Activated naive CD4-positive, alpha-beta T cell treated with Interleukin-2 at 50 U/mL for 16 hours (primary cell): ENCODE results near the gene SH2D2A.
A peak's percentile ranks its signal among the peaks of the same experiment; 100 is the strongest.

Experiments
- DNase-seq: peaks from one replicate; pipeline ENCODE4 v3.0.0-alpha.2; 2020

The SH2D2A gene

DNA sequence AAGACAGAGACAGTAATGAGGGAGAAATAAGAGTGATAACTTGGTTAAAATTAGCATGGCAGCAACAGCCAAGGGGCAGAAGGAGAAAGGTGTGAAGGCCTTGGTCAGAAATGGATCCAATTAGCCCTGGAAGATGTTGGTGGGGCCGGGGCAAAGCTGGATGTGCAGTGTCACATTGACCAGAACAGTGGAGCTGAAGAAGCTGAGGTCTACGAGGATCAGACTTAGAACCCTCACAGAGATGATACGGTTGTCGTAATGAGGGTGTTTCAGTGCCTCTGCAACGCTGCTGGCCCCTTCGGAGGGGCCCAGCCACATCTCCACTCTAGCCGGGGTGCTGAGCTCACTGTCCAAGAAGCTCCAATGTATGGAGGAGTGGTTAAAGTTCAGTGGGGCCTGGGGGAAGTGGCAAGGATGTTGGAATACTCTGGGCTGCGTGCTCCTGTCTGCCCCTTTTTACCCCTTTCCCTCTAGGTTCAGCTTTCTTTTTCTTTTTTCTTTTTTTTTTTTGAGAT is 14.2 kb downstream of the SH2D2A start:
- no peak for DNase-seq

DNA sequence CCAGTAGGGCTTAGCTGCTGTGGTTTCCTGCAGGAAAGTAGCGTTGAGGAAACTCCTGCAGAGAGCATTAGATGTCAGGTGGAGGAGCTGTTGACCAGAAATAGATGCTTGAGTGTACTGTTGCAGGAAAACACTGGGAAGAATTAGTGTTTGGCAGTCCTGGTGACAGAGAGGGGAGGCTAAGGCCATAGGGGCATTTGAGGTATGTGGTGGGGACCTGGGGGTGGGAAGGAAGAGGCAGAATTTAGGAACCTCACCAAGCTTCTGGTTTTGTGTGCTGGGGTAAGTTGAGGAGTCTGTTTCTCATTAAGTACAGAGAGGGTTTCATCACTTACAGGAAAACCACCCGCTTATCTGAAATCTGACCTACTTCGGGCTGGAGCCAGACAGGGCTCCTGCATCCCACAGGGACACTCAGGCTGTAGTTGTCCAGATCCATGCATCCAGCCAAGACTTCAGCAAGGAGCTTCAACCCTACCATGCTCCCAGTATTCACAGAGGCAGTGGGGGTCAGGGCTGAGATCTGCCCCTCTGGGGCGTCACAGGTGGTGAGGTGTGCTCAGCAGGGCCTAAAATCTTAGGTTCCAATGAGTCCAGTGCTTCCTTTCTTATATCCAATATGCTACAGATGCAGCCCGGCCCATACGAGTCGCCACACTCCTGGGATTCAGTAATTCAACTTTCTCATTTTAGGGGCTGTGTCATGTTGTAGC is 15.1 kb downstream of the SH2D2A start:
- DNase-seq: no peak

GRCh38 chr1:156797212-156797871 is 19.3 kb downstream of the SH2D2A start:
- peak; percentile 62 for DNase-seq

DNA sequence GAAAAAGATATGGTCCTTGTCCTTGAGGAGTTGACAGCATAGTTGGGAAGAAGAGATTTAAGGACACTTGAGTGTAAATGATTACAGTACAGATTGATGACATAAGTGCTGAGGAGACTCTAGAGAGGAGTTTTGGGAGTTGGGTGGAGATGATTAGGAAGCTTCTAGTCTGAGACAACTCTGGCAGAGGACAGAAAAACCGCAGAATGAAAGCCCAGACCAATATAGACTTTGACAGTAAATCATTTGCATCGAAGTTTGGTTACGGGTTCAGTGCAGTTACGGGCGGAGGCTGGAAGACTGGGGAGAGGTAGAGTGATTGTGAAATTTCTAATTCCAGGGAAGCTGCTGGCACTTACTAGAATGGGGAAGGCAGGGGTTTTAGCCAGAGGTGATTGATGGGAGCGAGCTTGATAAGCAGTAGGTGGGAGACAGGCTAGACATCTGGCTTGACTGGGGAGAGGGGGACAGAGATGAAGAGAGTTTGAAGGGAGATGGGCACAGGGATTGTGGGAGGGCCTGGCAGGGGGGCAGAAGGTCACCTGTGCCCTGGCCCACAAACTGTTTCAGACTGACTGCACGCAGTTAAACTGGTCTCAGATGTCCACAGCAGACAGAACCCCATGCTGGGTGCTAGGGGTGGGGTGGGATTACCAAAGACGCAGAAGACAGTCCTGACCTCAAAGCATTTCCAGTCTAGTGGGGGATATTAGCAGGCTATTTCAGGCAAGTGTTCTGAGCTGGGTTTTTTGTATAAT is 20.1 kb downstream of the SH2D2A start:
- DNase-seq: no peak

DNA sequence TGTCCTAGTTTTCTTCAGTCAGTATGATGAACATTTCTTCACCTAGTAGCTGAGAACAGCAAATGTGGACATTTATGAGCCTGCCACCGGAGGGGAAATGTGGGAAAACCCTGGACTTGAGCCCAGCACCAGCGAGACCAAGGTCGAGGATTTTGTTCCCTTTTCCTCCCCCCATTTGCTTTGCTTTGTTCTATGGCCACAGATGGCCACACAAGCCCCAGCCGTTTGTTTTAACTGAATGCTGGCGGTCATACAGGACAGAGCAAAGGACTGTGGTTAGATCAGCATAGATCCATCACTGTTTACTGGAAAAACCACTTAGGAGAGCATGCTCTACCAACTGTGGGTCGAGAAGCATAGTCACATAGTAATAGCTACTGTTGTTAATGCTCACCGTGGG is 20.9 kb downstream of the SH2D2A start:
- DNase-seq: no peak

GRCh38 chr1:156795374-156795733 is 21.3 kb downstream of the SH2D2A start:
- DNase-seq: no peak

DNA sequence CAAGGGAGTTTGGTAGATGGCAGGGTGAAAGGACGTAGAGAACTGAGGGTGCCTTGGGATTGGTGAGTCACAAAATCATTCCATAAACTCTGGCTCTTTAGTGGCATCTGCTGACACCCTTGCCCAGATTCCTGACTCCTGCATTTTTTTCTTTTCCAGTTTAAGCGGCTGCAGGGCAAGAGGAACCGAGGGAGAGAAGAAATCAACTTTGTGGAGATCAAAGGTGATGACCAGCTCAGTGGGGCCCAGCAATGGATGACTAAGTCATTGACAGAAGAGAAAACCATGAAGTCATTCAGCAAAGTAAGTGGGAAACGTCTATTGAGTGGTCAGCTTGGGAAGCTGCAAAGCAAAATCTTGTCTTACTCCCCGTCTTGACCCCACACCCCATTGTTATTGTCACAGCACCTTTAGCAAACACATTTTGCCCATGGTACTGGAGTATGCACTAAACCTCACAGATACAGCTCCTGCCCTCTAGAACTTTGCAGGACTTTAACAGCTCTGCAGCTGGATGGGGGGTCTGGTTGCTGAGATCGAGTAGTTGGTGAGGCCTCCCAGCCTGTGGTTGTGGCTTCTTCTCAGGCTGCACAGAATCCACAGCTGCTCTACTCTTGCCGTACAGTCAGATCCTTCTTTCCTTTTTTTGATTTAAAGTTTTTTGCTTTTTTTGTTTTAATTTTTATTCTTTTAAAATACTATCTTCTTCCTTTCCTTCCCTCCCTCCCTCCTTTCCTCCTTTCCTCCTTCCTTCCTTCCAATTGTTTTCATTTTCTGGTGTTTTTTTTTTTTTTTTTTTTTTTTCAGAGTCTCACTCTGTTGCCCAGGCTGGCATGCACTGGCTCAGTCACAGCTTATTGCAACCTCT is 21.9 kb downstream of the SH2D2A start:
- no peak for DNase-seq

- no peak for DNase-seq
Observed at GRCh38 chr1:156789621-156790318, 26.9 kb downstream of the SH2D2A start.

- DNase-seq: no peak
Observed at GRCh38 chr1:156788136-156788535, 28.5 kb downstream of the SH2D2A start.

DNA sequence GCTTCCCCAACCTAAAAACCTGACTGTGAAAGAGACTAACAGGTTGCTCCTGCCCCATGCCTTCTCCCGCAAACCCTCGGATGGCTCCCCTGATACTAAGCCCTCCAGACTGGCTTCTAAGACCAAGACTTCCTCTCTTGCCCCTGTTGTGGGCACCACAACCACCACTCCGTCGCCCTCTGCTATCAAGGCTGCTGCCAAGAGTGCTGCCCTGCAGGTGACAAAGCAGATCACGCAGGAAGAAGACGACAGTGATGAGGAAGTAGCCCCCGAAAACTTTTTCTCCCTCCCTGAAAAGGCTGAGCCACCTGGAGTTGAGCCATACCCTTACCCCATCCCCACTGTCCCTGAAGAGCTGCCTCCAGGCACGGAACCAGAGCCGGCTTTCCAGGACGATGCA is 30.0 kb downstream of the SH2D2A start:
- DNase-seq: no peak

- DNase-seq: no peak
Observed at GRCh38 chr1:156785458-156785857, 31.2 kb downstream of the SH2D2A start.

DNA sequence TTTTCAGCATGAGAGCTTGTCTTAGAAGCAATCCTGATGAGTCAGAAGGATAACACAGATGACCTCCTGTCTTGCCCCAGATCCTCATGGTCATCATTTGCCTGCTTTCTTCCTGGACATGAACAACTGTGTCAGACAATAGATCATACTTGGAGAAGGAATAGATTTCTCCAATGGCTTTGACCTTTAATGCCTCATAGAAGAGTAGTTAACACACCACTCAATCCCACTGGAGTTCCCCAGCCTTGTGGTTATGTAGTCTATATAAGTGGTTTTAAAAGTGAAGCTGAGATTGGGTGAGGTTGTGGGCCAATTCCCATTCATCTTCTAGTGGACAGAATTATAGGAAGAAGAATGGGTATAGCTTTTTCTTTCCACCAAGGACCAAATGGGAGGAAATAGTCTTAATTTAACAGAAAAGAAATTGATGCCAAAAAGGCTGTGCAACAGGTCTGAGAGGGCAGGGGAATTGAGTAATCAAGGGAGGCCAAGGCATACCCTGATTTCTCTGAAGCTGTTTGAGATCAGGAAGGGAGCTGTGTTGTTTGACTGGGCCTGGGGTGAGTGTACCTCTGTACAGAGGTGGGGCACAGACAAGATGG is 35.0 kb downstream of the SH2D2A start:
- no peak for DNase-seq

- no peak for DNase-seq
Observed at GRCh38 chr1:156777573-156777972, 39.1 kb downstream of the SH2D2A start.

DNA sequence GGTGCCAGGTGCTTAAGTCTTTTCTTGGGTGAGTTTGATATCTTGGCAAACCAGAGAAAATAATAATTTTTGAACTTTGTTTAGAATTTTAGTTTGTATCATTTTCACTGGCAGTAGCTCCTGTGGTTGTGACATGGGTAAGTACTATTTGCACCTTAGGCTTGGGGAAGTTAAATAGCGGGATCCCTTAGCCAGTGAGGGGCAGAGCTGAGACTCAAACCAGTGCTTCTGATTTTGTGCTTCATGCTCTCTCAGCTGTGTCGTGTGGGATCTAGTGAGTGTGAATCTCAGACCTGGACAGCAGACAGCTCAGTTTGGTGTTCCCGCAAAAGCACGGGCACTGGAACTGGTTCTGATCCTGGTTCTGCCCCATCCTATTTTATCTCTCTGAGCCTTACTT is 39.7 kb downstream of the SH2D2A start:
- DNase-seq: no peak

DNA sequence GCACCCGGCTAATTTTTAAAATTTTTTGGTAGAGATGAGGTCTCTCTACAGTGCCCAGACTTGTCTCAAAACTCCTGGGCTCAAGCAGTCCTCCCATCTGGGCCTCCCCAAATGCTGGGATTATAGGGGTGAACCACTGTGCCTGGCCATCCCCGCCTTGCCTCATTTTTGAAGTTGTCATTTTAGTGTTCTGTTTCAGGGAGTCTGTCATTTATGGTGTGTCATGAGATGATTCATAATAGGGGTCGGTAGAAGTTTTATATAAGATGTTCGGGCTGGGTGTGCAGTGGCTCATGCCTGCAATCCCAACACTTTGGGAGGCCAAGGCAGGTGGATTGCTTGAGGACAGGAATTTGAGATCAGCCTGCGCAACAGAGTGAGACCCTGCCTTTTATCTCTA is 40.8 kb downstream of the SH2D2A start:
- no peak for DNase-seq

DNA sequence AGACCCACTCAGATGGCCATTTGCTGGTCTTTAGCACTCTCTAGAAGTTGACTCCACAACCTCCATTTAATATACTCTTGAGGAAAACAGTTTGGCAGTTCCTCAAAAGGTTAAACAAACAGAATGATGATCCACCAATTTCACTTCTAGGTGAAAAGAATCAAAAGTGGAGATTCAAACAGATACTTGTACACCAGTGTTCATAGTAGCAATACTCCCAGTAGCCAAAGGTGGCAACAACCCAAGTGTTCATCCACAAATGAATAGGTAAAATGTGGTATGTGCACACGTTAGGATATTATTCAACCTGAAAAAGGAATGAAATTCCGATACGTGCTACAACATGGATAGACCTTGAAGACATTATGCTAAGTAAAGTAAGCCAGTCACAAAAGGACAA is 43.0 kb downstream of the SH2D2A start:
- DNase-seq: no peak

DNA sequence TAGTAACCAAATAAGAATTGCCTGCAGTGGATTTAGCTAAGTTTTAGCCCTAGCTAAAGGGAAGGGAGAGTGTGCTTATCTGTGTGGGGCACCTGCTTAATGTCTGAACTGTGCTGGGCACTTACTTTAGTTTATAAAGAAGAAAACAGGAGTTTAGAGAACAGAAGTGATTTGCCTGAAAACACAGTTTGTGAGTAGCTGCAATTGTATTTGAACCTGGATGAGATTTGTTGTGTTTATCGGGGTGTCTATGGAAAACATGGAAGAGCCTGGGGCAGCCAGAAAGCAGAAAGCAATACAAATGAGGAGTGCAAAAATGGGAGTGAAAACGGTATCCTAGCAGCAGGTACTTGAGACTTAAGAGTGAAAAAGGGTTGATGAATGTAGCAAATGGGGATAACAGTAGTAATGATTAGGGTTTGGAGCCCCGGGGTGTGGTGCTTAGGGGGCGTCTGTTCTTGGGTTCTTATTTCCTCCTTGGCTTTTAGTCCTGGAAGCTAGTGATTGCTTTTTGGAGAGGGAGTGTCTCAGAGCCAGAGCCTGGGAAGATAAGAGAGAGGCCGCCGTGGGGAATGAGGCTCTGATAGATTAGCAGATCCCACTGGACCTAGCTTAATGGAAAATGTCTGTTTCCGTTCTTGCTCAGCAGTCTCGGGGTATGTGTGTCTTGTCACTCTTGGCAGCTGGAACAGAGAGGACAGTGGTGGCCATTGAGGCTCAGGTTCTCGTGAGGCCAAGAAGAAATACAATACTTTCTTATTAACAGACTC is 43.7 kb downstream of the SH2D2A start:
- no peak for DNase-seq

GRCh38 chr1:156772222-156772621 is 44.4 kb downstream of the SH2D2A start:
- no peak for DNase-seq

DNA sequence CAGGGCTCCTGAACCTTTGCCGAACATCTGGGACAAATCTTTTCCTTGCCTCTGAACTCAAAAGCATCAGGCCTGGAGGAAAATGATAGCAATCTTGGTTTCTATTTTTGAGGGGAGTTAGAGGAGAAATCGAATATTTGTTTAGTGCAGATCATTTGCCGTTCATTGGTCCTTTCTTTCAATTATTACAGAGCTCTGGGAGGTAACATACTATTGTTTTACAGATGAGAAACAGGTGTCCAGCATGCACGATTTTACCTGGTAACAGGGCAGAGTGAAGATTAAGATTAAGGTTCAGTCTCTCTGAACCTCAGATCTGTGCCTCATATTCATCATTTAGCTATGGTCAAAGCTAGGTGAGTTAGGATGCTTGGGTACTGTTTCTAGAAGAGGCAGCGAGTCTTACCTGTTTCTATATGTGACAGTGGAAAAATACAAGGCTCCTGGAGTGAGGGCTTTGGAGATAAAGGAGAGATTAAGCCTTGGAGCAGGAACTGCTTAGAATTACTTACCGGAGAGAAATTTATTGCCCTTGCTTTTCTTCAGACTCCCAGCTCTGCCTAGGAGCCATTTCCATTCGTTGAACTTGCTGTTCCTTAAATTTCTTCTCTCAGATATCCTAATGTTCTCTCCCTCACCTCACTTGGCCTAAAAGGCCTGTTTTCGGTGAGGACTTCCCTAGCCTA is 47.9 kb downstream of the SH2D2A start:
- no peak for DNase-seq

- DNase-seq: peak; percentile 55
Observed at GRCh38 chr1:156767879-156768604, 48.6 kb downstream of the SH2D2A start.
